Body of pancreas (tissue), 4 donors: ENCODE data around the gene KCNJ6.

Experiments
- POLR2A ChIP-seq, 3 donors: fragments of 450-650 bp; IDR thresholded peaks; one replicate each; pipeline ENCODE4 v1.6.1; 2016; ENCODE audit warnings: antibody characterized with exemption in 3 of 3, mild to moderate bottlenecking in 2 of 3
- TF ChIP-seq, protein P1 (sequence below), 7 experiments: fragments of 450-650 bp in 4 of 7; fragments of 200-600 bp in 3 of 7; sonication (generic) in 3 of 7; IDR thresholded peaks; one replicate each; pipeline ENCODE4 v1.5.1; 2016 to 2019; ENCODE audit warnings: antibody characterized with exemption in 7 of 7

GRCh38 chr21:37620401-37620800, 295.9 kb downstream of the KCNJ6 start:
- TF ChIP-seq, protein P1, sequence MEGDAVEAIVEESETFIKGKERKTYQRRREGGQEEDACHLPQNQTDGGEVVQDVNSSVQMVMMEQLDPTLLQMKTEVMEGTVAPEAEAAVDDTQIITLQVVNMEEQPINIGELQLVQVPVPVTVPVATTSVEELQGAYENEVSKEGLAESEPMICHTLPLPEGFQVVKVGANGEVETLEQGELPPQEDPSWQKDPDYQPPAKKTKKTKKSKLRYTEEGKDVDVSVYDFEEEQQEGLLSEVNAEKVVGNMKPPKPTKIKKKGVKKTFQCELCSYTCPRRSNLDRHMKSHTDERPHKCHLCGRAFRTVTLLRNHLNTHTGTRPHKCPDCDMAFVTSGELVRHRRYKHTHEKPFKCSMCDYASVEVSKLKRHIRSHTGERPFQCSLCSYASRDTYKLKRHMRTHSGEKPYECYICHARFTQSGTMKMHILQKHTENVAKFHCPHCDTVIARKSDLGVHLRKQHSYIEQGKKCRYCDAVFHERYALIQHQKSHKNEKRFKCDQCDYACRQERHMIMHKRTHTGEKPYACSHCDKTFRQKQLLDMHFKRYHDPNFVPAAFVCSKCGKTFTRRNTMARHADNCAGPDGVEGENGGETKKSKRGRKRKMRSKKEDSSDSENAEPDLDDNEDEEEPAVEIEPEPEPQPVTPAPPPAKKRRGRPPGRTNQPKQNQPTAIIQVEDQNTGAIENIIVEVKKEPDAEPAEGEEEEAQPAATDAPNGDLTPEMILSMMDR (IDR thresholded peaks at IDR 0.05) = no peak
- TF ChIP-seq POLR2A (IDR thresholded peaks at IDR 0.05) = no peak
